GM19023 (cell line): ENCODE data around the gene QDPR.
"Not testable (repeated sequence)": the region's sequence is repeated elsewhere in the genome, so short reads cannot be mapped to it uniquely, and the experiment has no call there.

Source experiments
- ATAC-seq: cut with Tn5 transposase; IDR thresholded peaks from one replicate; pipeline ENCODE4 v1.9.1; 2021; ENCODE audit warnings: mild to moderate bottlenecking, moderate library complexity; ENCODE audit not compliant: unreplicated experiment

The QDPR gene

DNA sequence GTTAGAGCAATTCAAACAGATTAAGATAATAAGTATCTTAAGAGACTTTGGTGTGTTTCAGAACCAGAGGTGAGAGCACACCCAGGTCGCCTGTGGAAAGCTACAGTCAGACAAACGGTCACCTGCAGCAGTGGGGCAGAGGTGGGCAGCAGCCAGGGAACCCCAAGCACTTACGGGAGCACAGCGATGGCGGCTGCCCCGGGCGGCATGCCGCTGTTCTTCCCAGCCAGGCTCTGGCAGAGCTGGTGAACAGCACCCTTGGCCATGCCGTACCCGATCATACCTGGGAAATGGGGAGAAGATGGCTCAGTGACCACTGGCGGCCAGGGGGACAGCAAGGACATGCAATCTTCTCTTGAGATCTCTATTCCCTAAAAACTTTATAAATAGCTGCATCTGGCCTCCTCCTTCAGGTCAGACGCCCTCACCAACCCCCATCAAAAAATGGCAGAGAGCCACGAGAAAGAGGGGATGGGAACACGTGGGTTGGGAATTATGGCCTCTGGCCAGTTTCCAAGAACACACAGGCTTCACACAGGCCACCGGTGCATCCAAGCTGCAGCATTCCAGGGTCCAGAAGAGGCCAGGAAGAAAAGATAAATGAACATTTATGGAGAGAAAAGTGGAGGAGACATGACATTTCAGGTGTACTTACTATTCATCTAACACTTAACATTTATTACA, 19.7 kb downstream of the QDPR start:
- no peak for ATAC-seq

DNA sequence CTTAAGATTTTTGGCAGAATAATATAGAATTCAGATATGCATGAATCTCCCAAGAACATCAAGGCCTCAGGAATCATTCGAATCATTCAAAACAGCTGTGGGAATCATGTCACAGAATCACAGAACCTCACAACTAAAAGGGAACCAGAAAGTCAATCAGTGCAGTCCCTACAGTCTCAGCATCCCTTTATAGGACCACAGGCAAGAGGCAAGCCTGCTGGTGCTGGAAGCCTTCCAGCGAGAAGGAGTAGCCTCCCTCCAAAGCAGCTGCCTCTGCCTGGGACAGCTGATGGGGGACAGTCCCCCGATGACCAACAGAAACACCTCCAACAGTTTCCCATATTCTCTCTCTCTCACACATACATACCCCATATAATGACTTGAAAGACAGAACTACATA, 20.7 kb downstream of the QDPR start:
- ATAC-seq: no peak

DNA sequence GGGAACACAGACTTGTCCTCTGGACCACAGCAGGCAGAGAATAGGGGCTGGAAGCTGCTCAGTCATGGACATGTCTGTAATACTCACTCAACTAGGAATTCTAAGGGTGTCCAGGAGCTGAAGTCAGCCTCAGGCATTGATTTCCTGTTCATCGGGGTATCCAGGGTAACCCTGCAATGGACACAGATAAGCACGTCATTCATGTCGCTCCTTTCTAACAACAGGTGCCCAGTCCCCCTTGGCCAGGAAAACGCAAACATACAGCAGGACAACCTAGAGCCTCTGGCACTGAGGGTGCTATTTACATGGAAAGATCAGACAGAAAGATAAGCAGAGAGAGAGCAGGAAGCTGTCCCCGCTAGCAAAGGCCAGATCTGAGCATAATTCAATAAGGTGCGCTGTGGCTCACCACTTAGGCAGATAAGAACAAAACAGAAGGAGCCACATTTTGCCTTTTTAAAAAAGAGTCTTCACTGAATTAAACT, 21.3 kb downstream of the QDPR start:
- no peak for ATAC-seq

DNA sequence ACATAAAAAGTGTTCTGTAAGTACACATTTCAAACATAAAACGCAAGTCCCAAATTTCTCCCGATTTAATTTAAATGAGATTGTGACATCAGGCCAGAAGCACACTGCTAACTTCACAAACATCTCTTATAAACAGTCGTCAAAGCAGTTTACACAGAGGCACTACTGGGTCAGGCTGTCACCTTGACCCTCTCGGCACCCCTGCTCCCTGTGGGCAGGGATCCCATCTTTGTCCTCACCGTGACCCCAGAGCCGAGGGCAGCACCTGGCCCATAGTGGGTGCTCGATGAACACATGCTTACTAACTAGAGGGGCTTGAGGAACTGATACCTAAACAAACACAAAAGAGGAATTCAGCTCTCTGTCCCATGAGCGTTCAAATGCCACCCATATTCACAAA, 22.2 kb downstream of the QDPR start:
- ATAC-seq: no peak

DNA sequence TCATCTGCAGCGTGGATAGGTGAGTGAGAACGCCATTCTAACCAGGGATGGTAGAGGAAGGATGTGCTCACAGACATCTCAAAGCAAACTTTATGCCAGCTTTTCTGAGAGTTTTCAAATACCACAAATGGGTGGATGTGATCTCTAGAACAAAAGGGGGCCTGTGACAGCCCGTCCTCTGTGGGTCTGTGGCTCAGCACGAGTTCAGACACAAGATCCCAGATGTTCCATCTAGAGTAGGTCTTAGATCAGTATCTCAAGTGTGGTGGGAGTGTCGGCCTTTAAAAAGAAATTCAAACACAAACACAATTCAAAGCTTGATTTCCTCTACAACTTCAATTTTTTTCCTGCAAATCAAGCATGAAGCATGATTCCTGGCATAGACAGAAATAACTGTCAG, 22.8 kb downstream of the QDPR start:
- ATAC-seq: no peak

DNA sequence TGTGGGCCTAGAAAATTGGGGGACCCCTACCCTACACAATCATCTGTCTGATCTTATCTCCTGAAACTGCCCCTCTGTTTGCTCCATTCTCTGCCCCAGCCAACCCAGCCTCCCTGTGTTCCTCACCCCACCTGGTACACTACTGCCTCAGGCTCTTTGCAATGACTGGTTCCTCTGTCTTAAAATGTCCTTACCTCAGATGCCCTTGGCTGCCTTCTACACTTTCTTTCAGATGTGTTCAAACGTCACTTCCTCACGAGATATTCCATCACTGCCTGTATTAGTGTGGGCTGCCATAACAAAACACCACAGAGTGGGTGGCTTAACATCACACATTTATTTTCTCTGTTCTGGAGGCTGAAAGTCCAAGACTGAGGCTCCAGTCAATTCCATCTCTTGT, 29.2 kb downstream of the QDPR start:
- ATAC-seq: no peak

DNA sequence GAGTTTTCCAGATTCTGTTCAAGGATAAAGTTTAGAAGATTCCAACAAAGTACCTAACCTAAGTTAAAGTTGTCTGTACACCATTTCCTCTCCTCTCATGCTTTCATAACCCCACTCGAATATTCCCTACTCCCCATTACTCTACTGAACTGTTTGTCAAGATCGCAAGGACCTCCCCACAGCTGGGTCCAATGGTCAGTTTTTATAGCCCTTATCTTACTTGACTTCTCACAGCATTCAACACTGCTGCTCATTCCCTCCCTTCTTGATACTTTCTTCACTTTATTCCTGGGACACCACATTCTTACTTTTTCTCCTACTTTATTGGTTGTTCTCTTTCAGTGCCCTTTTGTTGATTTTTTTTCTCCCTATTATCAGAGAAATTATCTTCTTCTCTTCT, 30.9 kb downstream of the QDPR start:
- ATAC-seq: no peak

DNA sequence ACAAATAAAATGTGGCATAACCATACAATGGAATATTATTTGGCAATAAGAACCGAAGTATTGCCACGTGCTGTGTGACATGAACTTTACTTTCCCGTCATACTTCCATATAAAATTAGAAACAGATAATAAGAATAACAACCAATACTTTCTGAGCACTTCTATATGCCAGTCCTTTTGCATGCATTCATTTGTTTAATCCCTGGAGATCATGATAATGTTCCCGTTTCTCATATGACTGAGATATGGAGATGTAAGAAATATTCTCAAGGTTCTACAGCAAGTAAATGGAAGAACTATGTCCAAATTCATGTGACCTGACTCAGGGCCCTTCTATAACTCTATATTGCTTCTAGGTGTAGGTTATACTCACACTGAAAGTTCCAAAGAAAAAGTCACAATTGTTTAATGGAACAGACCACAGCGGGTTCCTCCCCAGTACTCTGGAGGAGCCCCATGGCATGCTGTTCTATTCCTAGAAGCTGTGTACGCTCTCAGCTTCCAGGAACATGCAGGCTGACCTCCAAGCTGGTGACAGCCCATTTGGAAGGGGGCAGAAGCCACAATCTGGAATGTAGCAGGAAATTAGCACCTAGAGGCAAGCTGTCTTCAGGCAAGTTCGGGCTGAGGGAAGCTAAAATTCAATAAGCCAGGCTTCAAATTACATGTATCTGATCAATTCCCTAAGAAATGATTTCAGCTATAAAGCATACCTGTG, 31.5 kb downstream of the QDPR start:
- ATAC-seq: no peak

DNA sequence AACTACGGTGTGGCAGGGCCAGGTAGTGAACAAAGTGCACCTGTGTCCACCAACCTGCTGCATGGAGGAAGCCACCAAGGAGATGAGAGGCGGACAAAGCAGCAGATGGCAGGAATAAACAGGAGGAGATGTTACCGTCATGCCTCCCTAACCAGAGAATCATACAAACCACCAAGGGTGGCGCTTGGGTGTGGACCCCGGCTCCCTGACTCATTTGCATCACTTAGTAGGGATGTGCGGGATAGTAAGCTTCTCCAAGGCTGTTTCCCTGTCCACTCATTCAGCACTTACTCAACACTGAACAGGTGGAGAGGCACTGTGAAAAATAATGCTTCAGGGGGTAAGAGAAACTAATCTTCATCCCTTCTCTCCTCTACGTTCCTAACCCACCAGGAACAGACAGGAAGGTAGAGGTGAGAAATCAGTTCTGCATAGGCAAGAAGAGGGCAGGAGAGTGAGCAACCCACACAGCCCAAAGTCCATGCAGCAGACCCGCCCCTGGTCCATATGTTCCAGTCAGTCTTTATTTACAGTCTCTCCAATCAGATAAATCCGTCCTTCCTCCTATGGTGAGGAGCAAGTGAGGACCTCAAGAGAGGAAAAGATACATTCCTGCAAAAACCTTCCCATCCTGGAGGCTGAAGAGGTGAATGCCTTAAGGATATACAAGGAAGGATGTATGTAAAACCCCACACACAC, 34.0 kb downstream of the QDPR start:
- ATAC-seq: no peak

DNA sequence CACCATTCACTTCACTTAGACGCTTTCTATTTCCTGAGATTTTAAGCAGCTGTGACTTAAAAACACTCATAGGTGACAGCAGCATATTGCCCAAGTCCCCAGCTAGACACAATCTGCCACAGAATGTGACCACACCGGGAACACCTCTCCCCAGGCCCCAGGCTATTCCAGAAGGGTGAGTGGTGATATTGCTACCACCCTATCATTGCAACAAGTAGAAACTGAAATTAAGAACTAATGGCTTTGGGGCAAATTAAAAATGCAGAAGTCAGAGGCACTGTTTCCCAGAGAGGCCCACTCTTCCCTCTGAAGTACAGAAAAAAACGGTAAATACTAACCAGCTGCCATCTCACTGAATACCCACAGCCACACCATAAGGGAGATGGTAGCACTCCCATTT, 35.0 kb downstream of the QDPR start:
- no peak for ATAC-seq

DNA sequence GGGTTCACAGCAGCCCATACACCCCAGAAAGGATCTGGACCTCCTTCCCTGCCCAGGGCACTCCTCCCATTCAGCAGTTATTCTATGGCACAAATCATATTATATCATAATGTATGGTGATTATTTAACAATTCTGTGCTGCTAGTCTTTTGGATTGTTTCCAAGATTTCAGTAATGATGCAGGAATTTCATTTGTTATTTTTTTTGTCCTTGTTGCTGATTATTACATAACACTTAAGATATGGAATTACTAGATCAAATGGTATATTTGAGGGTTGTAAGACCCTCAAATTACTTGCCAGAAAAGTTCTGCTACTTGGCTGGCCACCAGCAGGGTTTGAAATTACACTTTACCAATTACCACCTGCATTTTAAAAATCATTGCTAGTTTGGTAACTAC, 36.4 kb downstream of the QDPR start:
- ATAC-seq: no peak

DNA sequence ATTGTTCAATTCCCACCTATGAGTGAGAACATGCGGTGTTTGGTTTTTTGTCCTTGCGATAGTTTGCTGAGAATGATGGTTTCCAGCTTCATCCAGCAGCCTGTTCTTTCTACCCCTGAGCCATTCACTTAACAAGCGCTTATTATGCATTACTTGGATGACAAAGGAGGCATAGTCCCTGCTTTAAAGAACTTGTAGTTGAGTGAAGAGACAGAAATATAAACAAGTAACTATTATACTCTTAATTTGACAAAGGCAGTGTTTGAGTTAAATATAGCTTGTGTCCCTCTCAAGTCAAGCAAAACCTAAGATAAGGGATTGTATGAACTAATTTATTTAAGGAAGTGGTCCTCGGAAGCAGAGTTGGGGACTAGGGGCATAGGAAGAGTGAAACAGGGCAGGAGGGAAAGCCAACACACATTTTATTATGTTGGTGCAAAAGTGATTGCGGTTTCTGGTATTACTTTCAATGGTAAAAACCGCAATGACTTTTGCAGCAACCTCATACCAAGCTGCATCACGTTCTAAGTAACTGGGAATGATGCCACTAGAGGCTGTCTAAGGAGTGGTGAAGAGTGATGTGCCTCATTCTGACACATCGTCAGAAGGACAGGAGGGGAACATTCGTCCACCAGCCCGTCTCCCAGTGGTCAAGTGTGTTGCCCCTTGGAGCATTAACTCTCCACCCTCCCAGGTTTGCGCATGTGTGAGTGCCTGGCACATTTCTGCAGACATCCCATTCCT, 41.8 kb downstream of the QDPR start:
- no peak for ATAC-seq

DNA sequence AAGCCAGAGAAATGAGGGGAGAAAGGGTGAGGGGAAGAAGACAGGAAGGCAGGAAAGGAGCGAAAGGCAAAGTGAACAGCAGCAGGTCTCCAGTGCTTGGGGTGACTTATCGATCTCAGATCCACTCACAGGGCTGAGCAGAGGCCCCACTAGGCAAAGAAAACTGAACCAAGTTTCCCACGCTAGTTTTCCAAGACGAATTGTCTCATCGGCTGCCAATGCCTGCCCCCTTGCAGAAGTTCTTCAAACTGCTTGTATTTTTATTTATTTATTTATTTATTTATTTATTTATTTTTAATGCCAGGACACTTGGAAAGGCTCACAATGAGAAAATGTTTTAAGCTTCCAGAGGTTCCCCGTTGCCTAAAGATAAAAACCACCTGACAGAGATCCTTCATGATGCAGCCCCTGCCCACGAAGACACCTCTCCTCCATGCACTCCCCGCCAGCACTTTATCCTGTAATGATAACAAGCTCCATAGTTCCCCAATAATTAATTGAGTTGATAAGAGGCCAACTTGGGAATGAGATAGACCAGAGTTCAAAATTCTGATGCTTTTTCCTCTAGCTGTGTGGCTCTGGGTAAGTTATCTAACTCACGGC, 43.2 kb downstream of the QDPR start:
- no peak for ATAC-seq

DNA sequence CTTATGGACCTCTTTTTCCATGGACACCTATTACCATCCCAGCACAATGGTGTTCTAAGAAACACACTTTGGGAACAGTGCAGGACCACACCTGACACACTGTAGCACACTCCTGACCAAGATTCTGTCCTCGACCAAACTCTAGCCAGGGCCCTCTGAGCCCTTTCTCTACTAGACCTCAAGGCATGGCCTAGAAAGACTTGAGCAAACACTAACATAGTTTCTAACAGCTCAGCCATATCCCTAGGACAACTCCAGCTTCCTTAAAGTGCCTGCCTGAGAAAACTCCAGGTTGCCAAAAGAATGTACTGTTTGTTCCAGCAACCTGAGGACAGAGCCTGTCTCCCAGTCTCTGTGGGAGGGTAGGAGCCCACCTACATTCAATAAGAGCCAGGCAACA, 48.3 kb downstream of the QDPR start:
- ATAC-seq: no peak

DNA sequence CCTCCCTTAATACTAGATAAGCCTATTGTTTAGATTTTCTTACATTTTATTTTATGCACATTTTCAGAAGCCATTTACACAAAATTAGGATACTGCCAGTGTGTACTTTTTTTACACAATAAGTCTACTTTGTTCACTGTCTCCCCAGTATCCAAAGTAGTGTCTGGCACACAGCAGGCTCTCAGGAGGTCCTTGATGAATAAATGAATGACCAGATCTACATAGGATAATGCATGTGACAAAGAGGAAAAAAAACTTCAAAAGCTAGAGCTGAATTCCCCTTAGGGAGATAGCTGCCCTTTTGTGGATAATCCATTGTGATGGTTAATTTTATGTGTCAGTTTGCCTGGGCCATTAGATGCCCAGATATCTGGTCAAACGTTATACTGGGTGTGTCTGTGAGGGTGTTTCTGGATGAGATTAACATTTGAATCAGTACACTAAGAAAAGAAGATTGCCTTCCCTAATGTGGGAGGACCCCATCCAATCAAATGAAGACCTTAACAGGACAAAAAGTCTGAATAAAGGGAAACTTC, 61.6 kb downstream of the QDPR start:
- ATAC-seq: no peak

DNA sequence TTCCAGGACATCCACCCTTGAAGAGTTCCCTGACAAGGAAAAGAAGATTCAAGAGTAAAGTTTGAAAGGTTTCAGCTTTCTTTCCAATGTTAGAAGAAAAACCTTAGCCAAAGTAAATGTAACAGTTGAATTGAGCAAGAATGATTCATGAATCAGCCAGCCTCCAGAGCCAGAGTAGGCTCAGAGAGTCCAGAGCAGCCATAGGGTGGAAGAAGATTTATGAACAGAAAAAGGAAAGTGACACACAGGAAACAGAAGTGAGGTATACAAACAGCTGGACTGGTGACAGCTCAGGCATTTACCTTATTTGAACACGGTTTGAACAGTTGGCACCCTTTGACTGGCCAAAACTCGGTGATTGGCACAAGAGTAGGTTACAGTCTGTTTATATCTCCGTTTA, 63.2 kb downstream of the QDPR start:
- no peak for ATAC-seq

DNA sequence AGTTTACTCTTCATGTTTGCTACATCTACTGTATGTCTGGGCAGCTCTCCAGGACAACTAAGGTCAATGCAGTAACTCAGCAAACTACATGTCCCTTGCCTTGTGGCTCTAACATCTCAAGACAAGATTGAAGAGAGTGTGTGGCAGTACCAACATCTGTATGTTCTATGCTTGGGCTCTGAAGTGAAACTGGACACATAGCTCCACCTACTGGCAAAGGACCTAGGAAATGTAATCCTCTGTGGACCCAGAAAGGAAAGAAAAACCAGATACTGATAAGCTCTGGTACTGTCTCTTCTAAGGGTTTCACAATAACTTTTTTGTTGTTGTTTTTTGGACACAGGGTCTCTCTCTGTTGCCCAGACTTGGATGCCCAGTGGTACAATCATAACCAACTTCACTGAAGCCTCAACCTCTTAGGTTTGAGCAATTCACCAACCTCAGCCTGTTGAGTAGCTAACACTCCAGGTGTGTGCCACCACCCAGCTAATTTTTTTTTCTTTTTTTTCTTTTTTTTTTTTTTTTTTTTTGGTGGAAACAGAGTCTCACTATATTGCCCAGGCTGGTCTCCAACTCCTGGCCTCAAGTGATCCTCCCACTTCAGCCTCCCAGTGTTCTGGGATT, 64.1 kb downstream of the QDPR start:
- peak; percentile 95 for ATAC-seq

DNA sequence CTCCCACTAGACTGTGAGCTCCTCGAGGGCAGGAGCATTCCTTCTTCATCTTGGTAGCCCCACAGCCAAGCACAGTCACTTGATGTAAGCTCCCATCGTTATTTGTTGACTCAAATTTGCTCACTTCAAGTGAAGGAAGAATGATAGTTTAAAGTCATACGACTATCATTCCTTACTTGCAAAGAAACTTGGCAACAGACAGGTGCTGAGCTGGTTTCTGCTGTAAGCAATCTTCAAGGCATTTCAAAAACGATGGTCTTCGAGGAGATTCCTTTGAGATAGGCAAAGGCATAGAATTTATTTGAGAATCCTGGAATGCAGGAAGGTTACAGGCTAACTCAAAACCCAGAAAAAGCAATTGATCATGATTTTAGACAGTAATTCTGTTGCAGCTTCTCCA, 64.8 kb downstream of the QDPR start:
- no peak for ATAC-seq

DNA sequence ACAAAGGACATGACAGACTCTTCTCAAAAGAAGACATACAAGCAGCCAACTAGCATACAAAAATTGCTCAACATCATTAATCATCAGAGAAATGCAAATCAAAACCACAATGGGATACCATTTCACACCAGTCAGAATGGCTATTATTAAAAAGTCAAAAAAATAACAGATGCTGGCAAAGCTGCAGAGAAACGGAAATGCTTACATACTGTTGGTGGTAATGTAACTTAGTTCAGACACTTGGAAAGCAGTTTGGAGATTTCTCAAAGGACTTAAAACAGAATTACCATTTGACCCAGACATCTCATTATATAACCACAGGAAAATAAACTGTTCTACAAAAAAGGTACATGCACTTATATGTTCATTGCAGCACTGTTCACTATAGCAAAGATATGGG, 69.4 kb downstream of the QDPR start:
- not testable (repeated sequence) for ATAC-seq

DNA sequence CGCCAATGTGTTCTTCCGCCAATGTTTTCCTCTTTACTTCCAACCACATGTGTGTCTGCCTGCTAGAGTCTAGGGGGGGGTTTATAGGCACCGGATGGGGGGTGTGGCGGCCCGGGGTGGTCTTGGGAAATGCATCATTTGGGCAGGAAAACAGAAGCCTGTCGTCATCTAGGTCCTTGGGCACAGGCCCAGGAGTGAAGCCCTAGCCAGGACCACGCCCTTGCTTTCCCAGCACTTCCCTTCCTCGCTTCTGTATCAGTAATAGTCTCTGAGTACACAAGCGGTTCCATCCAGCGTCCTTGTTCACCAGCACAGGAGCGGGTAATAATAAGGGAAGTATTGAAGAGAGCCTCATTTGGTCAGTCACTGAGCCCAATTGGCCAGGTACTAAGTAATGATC, 74.5 kb downstream of the QDPR start:
- ATAC-seq: no peak
